IPS-NIHi7 (cell line): ENCODE measurements around the gene MAU2.
A peak's percentile ranks its signal among the peaks of the same experiment; 100 is the strongest.
"Not testable (repeated sequence)": the region's sequence is repeated elsewhere in the genome, so short reads cannot be mapped to it uniquely, and the experiment has no call there.

Experiments used
- DNase-seq: peaks from one replicate; pipeline ENCODE4 v3.0.0; 2012; ENCODE audit warnings: mixed read lengths; ENCODE audit errors: extremely low spot score

MAU2 gene

DNA sequence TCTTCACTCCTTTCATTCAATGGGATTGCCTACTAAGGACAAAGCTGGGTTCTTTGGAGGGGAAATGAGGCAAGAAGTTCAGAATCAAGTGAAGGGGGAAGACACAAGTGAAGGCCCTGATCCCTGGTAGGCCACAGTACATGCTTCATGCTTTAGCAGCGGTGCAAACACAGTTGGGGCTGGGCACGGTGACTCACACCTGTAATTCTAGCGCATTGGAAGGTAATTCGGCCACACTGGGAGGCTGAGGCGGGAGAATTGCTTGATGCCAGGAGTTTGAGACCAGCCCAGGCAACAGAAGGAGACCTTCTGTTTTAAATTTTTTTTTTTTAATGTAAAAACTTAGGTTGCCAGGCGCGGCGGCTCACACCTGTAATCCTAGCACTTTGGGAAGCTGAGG, 61.5 kb downstream of the MAU2 start:
- no peak for DNase-seq

DNA sequence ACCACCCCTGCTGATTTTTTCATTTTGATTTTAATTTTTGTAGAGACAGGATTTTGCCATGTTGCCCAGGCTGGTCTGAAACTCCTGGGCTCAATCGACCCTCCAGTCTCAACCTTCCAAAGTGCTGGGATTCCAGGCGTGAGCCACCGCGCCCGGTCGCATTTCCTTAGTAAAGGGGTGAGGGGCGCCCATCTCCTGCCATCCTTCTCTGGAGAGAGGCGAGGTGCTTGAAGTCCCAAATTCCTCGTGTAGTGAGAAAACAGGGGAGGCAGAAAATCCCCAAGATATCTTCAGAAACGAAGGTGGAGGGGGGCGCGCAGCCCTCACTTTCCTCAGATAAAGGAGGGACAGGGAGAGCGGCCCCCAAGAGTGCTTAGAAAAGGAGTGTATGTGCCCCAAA, 63.9 kb downstream of the MAU2 start:
- no peak for DNase-seq

- DNase-seq = peak; percentile 95
Observed at GRCh38 chr19:19385131-19385895, 64.7 kb downstream of the MAU2 start.

DNA sequence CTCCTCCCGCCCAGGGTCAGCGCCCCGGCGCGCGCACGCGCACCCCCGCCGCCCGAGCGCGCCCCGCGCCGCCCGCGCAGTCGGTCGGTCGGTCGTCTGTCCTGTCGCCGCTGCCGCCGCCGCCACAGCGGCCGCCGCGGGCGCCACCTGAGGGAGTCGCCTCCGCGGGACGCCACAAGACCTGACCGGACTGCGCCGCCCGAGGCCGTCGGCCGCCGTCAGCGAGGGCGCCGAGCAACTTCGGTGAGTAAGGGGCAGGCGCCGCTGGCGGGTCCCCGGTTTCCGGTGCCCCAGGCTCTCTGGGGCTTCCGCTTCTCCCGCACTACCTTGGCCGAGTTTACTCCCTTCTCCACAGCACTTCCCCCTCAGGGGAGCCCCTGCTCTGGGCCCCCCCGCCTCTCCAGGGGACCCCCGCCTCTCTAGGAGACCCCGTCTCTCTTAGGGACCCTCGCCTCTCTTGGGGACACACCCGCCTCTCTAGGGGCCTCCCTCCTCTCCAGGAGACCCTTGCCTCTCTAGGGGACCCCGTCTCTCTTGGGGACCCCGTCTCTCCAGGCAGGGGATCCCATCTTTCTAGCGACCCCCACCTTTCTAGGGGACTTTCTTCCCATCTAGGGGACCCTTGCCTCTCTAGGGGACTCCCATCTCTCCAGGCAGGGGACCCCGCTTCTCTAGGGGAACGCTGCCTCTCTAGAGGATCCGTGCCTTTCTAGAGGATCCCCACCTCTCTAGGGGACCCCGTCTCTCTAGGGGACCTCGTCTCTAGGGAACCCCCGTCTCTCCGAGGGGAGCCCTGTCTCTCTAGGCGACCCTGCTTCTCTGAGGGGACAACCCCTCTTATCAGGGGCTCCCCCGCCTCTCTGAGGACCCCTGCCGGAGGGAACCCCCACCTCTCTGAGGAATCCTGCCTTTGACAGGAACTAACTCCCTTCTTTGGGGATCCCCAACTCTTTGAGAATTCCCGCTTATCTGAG, 65.6 kb downstream of the MAU2 start:
- DNase-seq = peak; percentile 46

- no peak for DNase-seq
Observed at GRCh38 chr19:19387108-19387507, 66.5 kb downstream of the MAU2 start.

DNA sequence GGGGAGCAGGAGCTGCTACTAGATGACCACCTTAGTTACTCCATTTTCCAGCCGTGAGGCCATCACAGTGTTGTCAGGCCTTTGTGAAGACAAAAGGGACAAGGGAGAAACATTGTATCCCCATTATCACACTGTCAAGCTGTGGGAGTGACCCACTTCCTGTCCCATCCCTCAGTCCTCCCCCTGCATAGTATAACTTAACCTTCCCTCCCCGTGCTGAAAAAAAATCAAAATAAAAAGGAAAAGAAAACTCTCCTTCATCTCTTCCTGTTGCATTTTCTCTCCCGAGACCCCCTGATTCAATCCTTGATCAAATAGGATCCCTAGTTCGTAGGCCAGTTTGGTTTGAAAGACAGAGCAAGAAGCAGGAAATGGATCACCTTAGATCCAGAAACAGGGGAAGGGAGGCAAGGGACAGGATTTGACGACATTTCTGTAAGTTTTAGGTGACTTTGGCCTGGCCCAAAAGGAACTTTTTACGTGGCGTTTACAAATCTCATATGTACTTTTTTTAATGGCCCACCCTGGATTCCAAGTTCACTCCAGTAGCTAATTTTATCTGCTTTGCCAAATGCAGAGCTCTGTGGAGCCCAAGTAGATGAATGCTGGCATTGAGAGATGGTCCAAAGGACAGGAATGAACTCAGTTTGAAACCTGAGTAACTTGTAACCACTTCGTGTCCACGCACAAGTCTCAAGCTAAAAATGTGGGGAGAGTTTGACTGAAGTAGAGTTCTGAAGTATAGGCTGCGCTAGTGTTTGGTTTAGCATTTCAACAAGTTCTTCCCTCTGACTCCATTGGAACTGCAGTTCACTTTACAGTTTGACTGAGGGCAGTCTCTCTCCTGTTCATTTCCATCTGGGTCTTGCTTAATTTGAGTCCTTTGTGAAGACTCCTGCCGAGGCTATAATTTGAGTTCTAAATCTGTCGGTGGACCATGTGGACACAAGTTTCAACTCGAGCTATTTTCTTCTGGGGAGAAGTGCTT, 68.2 kb downstream of the MAU2 start:
- no peak for DNase-seq

- not testable (repeated sequence) for DNase-seq
Observed at GRCh38 chr19:19389683-19390082, 69.1 kb downstream of the MAU2 start.

GRCh38 chr19:19394333-19394732, 73.7 kb downstream of the MAU2 start:
- DNase-seq = not testable (repeated sequence)

- DNase-seq = no peak
Observed at GRCh38 chr19:19399733-19400433, 79.3 kb downstream of the MAU2 start.

DNA sequence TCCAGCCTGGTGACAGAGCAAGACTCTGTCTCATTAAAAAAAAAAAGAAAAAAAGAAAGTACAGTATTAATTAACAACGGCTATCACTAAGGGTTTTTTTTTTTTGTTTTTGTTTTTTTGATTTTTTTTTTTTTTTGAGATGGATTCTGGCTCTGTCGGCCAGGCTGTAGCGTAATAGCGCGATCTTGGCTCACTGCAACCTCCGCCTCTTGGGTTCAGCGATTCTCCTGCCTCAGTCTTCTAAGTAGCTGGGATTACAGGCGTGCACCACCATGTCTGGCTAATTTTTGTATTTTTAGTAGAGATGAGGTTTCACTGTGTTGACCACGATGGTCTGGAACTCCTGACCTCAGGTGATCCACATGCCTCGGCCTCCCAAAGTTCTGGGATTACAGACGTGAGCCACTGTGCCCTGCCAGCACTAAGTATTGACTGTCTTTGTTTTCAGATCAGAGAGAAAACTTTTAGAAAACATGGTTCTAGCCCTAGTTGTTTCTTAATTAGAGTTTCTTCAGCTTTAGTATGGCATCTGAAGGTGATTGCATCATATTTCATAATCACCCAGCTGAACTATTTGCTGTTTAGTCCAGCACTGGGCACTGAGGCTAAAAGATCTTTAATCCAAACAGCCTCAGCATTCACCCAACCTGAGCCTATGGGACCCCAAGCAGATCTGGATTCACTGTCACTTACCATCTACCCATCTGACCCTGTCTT, 82.2 kb downstream of the MAU2 start:
- no peak for DNase-seq

DNA sequence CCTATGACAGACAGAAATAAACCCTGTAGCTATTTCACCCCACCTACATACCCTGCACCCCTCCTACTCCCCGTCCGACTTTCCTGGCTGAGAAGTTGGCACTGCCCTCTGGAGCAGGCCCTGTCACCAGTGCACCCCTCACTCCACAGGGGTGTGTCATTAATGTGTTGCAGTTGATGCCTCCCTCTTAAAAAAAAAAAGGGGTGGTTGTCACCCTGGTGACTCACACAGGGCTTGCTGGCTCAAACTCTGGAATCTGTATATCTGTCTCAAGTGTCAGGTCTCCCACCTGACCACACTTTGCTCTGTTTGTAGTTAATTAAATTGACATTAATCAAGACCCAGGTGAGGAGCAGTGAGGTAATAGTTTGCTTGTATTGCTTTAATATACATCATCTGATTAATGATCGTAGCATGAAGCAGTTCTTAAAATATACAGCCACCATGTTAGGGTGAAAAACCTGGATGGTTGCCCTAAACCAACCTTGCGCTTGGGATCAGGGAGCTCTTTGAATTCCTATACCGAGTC, 82.8 kb downstream of the MAU2 start:
- DNase-seq = no peak

DNA sequence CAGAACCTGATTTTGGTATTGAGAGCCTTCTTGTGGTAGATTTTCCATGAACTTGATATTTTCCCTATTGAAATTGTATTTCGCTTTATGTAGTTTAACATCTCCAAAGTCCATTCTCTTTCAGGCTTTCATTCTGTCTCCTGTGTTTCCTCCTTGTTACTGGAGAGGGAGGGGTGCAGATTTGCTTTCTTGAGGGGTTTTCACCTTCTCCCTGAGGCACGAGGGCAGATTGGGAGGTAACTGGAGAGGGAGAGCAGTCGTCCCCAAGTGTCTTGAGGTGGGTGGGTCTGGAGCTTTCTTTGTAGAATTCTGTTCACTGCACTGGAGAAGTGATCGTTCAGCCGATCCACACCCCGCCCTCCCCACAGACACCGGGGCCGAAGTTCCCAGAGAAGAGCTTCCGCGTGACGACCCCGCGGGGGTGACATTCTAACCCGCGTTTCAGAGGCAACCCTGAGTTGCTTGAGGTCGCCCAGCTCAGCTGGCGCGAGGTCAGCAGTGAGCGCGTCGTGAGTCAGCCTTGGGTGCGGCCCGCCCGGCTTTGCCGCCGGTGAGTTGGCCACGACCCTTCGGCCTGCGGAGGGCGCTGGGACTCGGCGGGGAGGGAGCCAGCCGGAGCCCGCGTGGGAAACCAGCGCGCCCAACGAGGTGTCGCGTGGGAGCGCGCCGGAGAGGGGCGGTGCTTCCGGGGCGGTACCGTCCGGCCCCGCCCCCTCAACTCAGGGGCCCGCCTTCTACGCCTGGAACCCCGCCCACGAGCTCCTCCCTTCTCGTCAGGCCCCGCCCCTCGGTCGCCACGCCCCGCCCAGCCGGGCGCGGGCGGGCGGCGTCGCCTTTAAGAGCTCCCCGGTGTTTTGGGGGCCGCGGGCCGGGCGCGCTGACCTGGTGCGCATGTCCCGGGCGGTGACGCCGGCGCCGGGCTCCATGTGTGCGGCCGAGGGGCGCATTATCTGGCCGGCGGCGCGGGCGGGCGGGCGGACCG, 84.5 kb downstream of the MAU2 start, which contains the start of gene GATAD2A:
Gene GATAD2A (plus strand): TSS at position 797 of the 982 bp plus-strand sequence. CDS start 59,671 bp downstream, outside the sequence.
- peak; percentile 91 for DNase-seq

DNA sequence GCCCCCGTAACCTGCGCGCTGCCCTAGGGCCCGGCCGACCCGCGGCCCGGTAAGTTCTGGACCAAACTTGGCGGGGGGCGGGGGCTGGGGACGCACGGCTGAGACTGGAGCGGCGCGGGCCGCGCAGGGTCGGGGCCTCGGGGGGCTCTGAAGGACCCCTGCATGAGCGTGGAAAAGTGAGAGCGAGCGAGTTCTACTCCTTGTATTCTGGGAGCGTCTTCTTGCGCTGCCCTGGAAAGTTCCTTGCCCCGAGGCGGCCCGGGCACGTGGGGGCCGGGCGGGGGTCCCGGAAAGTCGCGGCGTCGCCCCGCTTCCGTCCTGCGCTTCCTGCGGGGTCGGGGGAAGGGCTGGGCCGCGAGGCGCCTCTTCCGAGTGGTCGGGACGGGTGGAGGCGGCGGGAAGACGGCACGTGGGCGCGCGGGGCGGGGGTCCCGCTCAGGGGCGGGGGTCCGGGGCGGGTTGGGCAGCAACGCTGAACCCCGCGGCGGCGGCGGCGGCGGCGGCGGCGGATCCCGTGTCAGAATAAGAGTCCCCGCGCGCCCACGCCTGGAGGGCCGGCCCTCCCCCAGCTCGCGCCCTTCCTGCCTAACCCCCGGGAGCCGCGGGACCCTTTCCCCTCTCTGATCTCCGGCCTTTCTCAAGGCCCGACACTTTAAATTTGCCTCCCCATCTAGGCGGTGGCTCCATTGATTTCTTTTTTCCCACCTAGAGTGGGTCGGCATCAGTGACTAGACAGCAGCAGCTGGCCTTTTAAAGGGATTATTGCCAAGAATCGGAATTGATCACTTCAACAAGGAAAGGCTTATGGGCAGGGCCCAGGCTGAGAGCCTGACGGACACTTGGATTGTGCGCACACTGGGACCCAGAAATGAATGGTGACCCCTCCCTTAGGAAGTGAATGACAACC, 85.6 kb downstream of the MAU2 start:
- DNase-seq = peak; percentile 68

DNA sequence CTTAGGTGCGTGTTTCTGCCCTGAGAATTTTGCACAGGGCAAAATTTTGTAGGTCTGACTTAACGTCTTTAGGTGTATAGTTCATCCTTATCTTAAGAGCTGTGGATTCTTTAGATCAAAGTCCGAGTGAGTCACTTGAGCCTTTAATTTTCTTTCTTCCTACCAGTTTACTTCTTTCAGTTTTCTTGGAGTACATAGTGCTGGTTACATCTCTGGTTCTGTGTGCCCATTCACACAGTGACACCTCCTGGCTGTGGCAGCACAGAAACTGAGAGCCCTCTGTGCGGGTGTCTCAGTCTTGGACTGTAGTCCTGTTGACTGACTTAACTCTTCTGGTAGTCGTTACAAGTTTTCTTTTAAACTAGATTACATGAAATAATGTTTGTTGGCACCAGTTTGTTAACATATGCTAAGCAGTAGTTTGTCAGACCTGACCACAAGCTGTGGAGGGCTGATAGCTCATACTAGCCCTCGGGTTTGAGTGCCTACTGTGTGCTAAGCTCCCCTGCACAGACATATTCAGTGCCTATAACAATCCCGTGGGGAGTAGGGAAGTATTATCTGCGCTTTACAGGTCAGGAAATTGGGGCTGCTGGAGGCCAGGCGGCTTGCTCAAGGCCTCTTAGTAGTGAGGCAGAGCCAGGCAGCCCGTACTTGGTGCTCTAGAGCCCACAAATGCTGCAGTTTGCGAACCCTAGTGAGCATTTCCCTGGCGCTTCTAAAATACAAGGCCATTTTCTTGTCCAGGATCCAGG, 86.4 kb downstream of the MAU2 start:
- DNase-seq = no peak

- no peak for DNase-seq
Observed at GRCh38 chr19:19407633-19407930, 87.0 kb downstream of the MAU2 start.
